Astrocyte (in vitro differentiated cells and primary cell): ENCODE measurements around the gene SLC45A2. TPM values are rescaled to one million over a fixed set of nuclear protein-coding genes. Genes with fewer than 3 reads are reported as not detected.
A peak's percentile ranks its signal among the peaks of the same experiment; 100 is the strongest.

Experiments
- DNase-seq: peaks from one replicate; pipeline ENCODE4 v3.0.0-alpha.2; 2010; ENCODE audit warnings: low read depth
- FAIRE-seq: peaks from 2 replicates; lab custom pipeline; 2011; peaks lifted over from hg19 to GRCh38; lab: Jason Lieb, UNC
- H2AFZ ChIP-seq: 2 replicates; pipeline ENCODE4 v1.6.0; 2012; ENCODE audit warnings: low read depth, low read length, inconsistent platforms
- H3K27ac ChIP-seq: 2 replicates; pipeline ENCODE4 v1.5.1; 2011; ENCODE audit warnings: low read depth, low read length, inconsistent platforms
- H3K27me3 ChIP-seq: 2 replicates; pipeline ENCODE4 v1.6.0; 2011; ENCODE audit warnings: low read length, inconsistent platforms; ENCODE audit not compliant: insufficient read depth
- H3K36me3 ChIP-seq: 2 replicates; pipeline ENCODE4 v1.5.1; 2011; ENCODE audit warnings: low read length, inconsistent platforms; ENCODE audit not compliant: insufficient read depth
- H3K4me1 ChIP-seq: 2 replicates; pipeline ENCODE4 v1.5.1; 2011; ENCODE audit warnings: low read length, inconsistent platforms; ENCODE audit not compliant: insufficient read depth
- H3K4me2 ChIP-seq: 2 replicates; pipeline ENCODE4 v1.6.0; 2012; ENCODE audit warnings: low read length, inconsistent platforms
- H3K4me3 ChIP-seq: 2 replicates; pipeline ENCODE4 v1.5.1; 2011; ENCODE audit warnings: low read depth, mild to moderate bottlenecking, low read length, inconsistent platforms; ENCODE audit not compliant: insufficient read depth
- H3K79me2 ChIP-seq: 2 replicates; pipeline ENCODE4 v1.6.0; 2012; ENCODE audit warnings: mild to moderate bottlenecking, low read length, inconsistent platforms; ENCODE audit not compliant: insufficient read depth
- H3K9ac ChIP-seq: 2 replicates; pipeline ENCODE4 v1.6.0; 2012; ENCODE audit warnings: mild to moderate bottlenecking, low read length, inconsistent platforms
- H3K9me3 ChIP-seq: 2 replicates; pipeline ENCODE4 v1.5.1; 2012; ENCODE audit warnings: low read depth, mild to moderate bottlenecking, low read length, inconsistent platforms; ENCODE audit not compliant: insufficient read depth
- H4K20me1 ChIP-seq: 2 replicates; pipeline ENCODE4 v1.6.0; 2012; ENCODE audit warnings: low read length, inconsistent platforms; ENCODE audit not compliant: insufficient read depth
- H3K27ac Mint-ChIP-seq: one replicate; pipeline ENCODE4 v1.8.0; 2021; ENCODE audit warnings: mild to moderate bottlenecking, mixed read lengths; ENCODE audit not compliant: unreplicated experiment
- H3K27me3 Mint-ChIP-seq: one replicate; pipeline ENCODE4 v1.8.0; 2021; ENCODE audit warnings: low read depth, mixed read lengths; ENCODE audit not compliant: unreplicated experiment
- H3K36me3 Mint-ChIP-seq: one replicate; pipeline ENCODE4 v1.8.0; 2021; ENCODE audit warnings: low read depth, mixed read lengths; ENCODE audit not compliant: unreplicated experiment
- H3K4me1 Mint-ChIP-seq: one replicate; pipeline ENCODE4 v1.8.0; 2021; ENCODE audit warnings: low read depth, mixed read lengths; ENCODE audit not compliant: unreplicated experiment
- H3K4me3 Mint-ChIP-seq: one replicate; pipeline ENCODE4 v1.8.0; 2021; ENCODE audit warnings: mild to moderate bottlenecking, moderate library complexity, mixed read lengths; ENCODE audit not compliant: unreplicated experiment
- H3K9me3 Mint-ChIP-seq: one replicate; pipeline ENCODE4 v1.8.0; 2021; ENCODE audit warnings: mild to moderate bottlenecking, mixed read lengths; ENCODE audit not compliant: unreplicated experiment
- CTCF ChIP-seq: IDR thresholded peaks from 2 replicates; pipeline ENCODE4 v1.5.1; 2011; ENCODE audit warnings: low read depth, mild to moderate bottlenecking, inconsistent platforms, low read length, moderate library complexity; ENCODE audit not compliant: insufficient read depth
- EZH2 ChIP-seq: IDR thresholded peaks from 2 replicates; pipeline ENCODE4 v1.6.1; 2012; ENCODE audit warnings: mild to moderate bottlenecking, low read length, inconsistent platforms; ENCODE audit not compliant: insufficient read depth
- total RNA-seq: library from RNA; stranded (reverse); gene quantifications from 2 replicates; pipeline ENCODE4 v1.2.1, GENCODE V29; 2021

Gene SLC45A2
- total RNA-seq, 1 donor from 2014 or later: 0.98 TPM

GRCh38 chr5:33985447-33985846 lies 954 bp upstream of the SLC45A2 start:
- H3K4me1 ChIP-seq: no peaks in the 10 kb centered on the region
- no peaks in the 10 kb centered on the region for H3K27me3 ChIP-seq
- H4K20me1 ChIP-seq: no peaks in the 10 kb centered on the region
- Mint-ChIP-seq H3K9me3 (no peaks in the 10 kb centered on the region), H3K36me3 (peaks cover 14% of the 10 kb centered on the region), H3K4me1 (peaks cover 5% of the 10 kb centered on the region), H3K27ac (no peak overlapping the region), H3K4me3 (no peak overlapping the region), H3K27me3 (no peaks in the 10 kb centered on the region)
- no peak overlapping the region for H2AFZ ChIP-seq
- peaks cover 8% of the 10 kb centered on the region for H3K36me3 ChIP-seq
- no peak overlapping the region for H3K27ac ChIP-seq
- peaks cover 3% of the 10 kb centered on the region for H3K9me3 ChIP-seq
- FAIRE-seq (no peak), DNase-seq (no peak)
- H3K79me2 ChIP-seq: no peaks in the 10 kb centered on the region
- no peak overlapping the region for H3K4me3 ChIP-seq
- no peak overlapping the region for H3K4me2 ChIP-seq
- TF ChIP-seq EZH2 (no peak), CTCF (no peak)
- no peak overlapping the region for H3K9ac ChIP-seq

- TF ChIP-seq CTCF: no peak
- Histone ChIP-seq H3K27ac (no peak overlapping the region), H3K79me2 (no peaks in the 10 kb centered on the region), H2AFZ (no peak overlapping the region), H3K36me3 (peaks cover 8% of the 10 kb centered on the region), H4K20me1 (no peaks in the 10 kb centered on the region), H3K9me3 (peaks cover 3% of the 10 kb centered on the region), H3K4me2 (no peak overlapping the region), H3K27me3 (no peaks in the 10 kb centered on the region), H3K4me3 (no peak overlapping the region), H3K4me1 (no peaks in the 10 kb centered on the region), H3K9ac (no peak overlapping the region)
- FAIRE-seq (no peak), DNase-seq (no peak)
- Mint-ChIP-seq H3K27me3 (no peaks in the 10 kb centered on the region), H3K9me3 (no peaks in the 10 kb centered on the region), H3K27ac (peak overlapping the region; percentile 21), H3K4me1 (peaks cover 2% of the 10 kb centered on the region), H3K4me3 (no peak overlapping the region), H3K36me3 (peaks cover 11% of the 10 kb centered on the region)
Observed at GRCh38 chr5:33984178-33984577, 315 bp downstream of the SLC45A2 start.

GRCh38 chr5:33981408-33982162 lies 2.9 kb downstream of the SLC45A2 start:
- no peak overlapping the region for H3K4me3 Mint-ChIP-seq
- peaks cover 3% of the 10 kb centered on the region for H3K9me3 ChIP-seq
- H3K4me1 ChIP-seq: no peaks in the 10 kb centered on the region
- no peaks in the 10 kb centered on the region for H3K9me3 Mint-ChIP-seq
- peaks cover 2% of the 10 kb centered on the region for H3K4me1 Mint-ChIP-seq
- peak; percentile 24 for DNase-seq
- no peak overlapping the region for H3K4me3 ChIP-seq
- H3K27me3 ChIP-seq: no peaks in the 10 kb centered on the region
- no peak overlapping the region for H3K4me2 ChIP-seq
- H3K36me3 Mint-ChIP-seq: no peaks in the 10 kb centered on the region
- FAIRE-seq: no peak
- no peak overlapping the region for H3K27ac ChIP-seq
- H3K9ac ChIP-seq: no peak overlapping the region
- no peaks in the 10 kb centered on the region for H3K36me3 ChIP-seq
- no peak overlapping the region for H2AFZ ChIP-seq
- no peaks in the 10 kb centered on the region for H3K27me3 Mint-ChIP-seq
- TF ChIP-seq EZH2: no peak
- no peak for TF ChIP-seq CTCF
- no peak overlapping the region for H3K27ac Mint-ChIP-seq
- no peaks in the 10 kb centered on the region for H4K20me1 ChIP-seq
- H3K79me2 ChIP-seq: no peaks in the 10 kb centered on the region
